ENCODE results near the gene CNGA2.

CNGA2 gene

DNA sequence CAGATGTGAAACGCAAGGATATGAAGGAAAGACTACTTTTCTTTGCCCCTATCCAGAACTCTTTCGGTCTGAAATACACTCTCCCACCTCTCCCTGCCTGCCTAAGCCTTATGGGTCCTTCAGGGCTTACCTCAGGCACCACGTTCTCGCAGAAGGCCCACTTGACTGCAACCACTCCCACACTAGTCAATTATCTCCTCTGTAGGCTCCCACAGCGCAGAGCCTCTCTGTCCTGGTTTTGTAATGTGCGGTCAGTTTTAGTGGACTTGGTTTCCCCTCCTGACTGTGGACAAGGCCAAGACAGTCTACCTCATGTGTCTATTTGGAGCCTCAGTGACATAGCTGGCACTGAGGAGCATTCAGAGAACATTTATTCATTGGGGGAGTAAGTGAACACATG is 11.1 kb downstream of the CNGA2 start:
- TF ChIP-seq, protein P1, sequence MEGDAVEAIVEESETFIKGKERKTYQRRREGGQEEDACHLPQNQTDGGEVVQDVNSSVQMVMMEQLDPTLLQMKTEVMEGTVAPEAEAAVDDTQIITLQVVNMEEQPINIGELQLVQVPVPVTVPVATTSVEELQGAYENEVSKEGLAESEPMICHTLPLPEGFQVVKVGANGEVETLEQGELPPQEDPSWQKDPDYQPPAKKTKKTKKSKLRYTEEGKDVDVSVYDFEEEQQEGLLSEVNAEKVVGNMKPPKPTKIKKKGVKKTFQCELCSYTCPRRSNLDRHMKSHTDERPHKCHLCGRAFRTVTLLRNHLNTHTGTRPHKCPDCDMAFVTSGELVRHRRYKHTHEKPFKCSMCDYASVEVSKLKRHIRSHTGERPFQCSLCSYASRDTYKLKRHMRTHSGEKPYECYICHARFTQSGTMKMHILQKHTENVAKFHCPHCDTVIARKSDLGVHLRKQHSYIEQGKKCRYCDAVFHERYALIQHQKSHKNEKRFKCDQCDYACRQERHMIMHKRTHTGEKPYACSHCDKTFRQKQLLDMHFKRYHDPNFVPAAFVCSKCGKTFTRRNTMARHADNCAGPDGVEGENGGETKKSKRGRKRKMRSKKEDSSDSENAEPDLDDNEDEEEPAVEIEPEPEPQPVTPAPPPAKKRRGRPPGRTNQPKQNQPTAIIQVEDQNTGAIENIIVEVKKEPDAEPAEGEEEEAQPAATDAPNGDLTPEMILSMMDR (IDR thresholded peaks at IDR 0.05; ENCODE audit: low read depth, low read length, poor library complexity, severe bottlenecking) = no peak
- no peak for TF ChIP-seq EZH2phosphoT487 (IDR thresholded peaks at IDR 0.05; ENCODE audit: borderline replicate concordance, low read length)
- Histone ChIP-seq H3K79me2 (ENCODE audit: control insufficient read depth, low read length) (no peaks in the 10 kb centered on the region), H3F3A (ENCODE audit: control insufficient read depth, insufficient read depth) (no peaks in the 10 kb centered on the region), H3K36me3 (ENCODE audit: control insufficient read depth, low read length) (no peaks in the 10 kb centered on the region), H3K9me2 (replicated peaks; ENCODE audit: control insufficient read depth, low read length) (no peaks in the 10 kb centered on the region), H3K27me3 (ENCODE audit: control insufficient read depth, low read length) (no peaks in the 10 kb centered on the region), H3K4me2 (ENCODE audit: low read length) (no peak overlapping the region), H3K9me3 (ENCODE audit: control insufficient read depth, insufficient read depth, low read length) (no peaks in the 10 kb centered on the region), H3K27ac (ENCODE audit: low read depth, low read length) (no peak overlapping the region), H4K20me1 (ENCODE audit: control insufficient read depth, insufficient read depth, low read depth, low read length) (no peaks in the 10 kb centered on the region), H3K4me3 (ENCODE audit: low read length) (no peak overlapping the region), H3K4me1 (ENCODE audit: control insufficient read depth, low read length) (no peaks in the 10 kb centered on the region)

GRCh38 chrX:151746502-151746901 is 12.0 kb downstream of the CNGA2 start:
- H3K9me2 ChIP-seq (replicated peaks; ENCODE audit: control insufficient read depth, low read length) = no peaks in the 10 kb centered on the region
- H3F3A ChIP-seq (ENCODE audit: control insufficient read depth, insufficient read depth) = no peaks in the 10 kb centered on the region
- TF ChIP-seq, protein P1 (IDR thresholded peaks at IDR 0.05; ENCODE audit: low read depth, low read length, poor library complexity, severe bottlenecking) = no peak
- TF ChIP-seq EZH2phosphoT487 (IDR thresholded peaks at IDR 0.05; ENCODE audit: borderline replicate concordance, low read length) = no peak
- no peaks in the 10 kb centered on the region for H4K20me1 ChIP-seq (ENCODE audit: control insufficient read depth, insufficient read depth, low read depth, low read length)
- no peak overlapping the region for H3K27ac ChIP-seq (ENCODE audit: low read depth, low read length)
- H3K4me2 ChIP-seq (ENCODE audit: low read length) = no peak overlapping the region
- H3K79me2 ChIP-seq (ENCODE audit: control insufficient read depth, low read length) = no peaks in the 10 kb centered on the region
- no peaks in the 10 kb centered on the region for H3K27me3 ChIP-seq (ENCODE audit: control insufficient read depth, low read length)
- no peaks in the 10 kb centered on the region for H3K4me1 ChIP-seq (ENCODE audit: control insufficient read depth, low read length)
- H3K4me3 ChIP-seq (ENCODE audit: low read length) = no peak overlapping the region
- H3K9me3 ChIP-seq (ENCODE audit: control insufficient read depth, insufficient read depth, low read length) = no peaks in the 10 kb centered on the region
- no peaks in the 10 kb centered on the region for H3K36me3 ChIP-seq (ENCODE audit: control insufficient read depth, low read length)

- Histone ChIP-seq H3K9me3 (ENCODE audit: control insufficient read depth, insufficient read depth, low read length) (no peaks in the 10 kb centered on the region), H3K4me1 (ENCODE audit: control insufficient read depth, low read length) (no peaks in the 10 kb centered on the region), H3K27ac (ENCODE audit: low read depth, low read length) (no peak overlapping the region), H3F3A (ENCODE audit: control insufficient read depth, insufficient read depth) (no peaks in the 10 kb centered on the region), H4K20me1 (ENCODE audit: control insufficient read depth, insufficient read depth, low read depth, low read length) (no peaks in the 10 kb centered on the region), H3K4me3 (ENCODE audit: low read length) (no peak overlapping the region), H3K36me3 (ENCODE audit: control insufficient read depth, low read length) (no peaks in the 10 kb centered on the region), H3K79me2 (ENCODE audit: control insufficient read depth, low read length) (no peaks in the 10 kb centered on the region), H3K4me2 (ENCODE audit: low read length) (no peak overlapping the region), H3K27me3 (ENCODE audit: control insufficient read depth, low read length) (no peaks in the 10 kb centered on the region), H3K9me2 (replicated peaks; ENCODE audit: control insufficient read depth, low read length) (no peaks in the 10 kb centered on the region)
- TF ChIP-seq, protein P1 (IDR thresholded peaks at IDR 0.05; ENCODE audit: low read depth, low read length, poor library complexity, severe bottlenecking) = no peak
- TF ChIP-seq EZH2phosphoT487 (IDR thresholded peaks at IDR 0.05; ENCODE audit: borderline replicate concordance, low read length) = no peak
Observed at GRCh38 chrX:151750511-151750910, 16.0 kb downstream of the CNGA2 start.

GRCh38 chrX:151752847-151753246 is 18.3 kb downstream of the CNGA2 start:
- no peaks in the 10 kb centered on the region for H3K9me2 ChIP-seq (replicated peaks; ENCODE audit: control insufficient read depth, low read length)
- H3K4me3 ChIP-seq (ENCODE audit: low read length) = no peak overlapping the region
- no peaks in the 10 kb centered on the region for H4K20me1 ChIP-seq (ENCODE audit: control insufficient read depth, insufficient read depth, low read depth, low read length)
- H3K4me1 ChIP-seq (ENCODE audit: control insufficient read depth, low read length) = no peaks in the 10 kb centered on the region
- TF ChIP-seq, protein P1 (IDR thresholded peaks at IDR 0.05; ENCODE audit: low read depth, low read length, poor library complexity, severe bottlenecking) = no peak
- no peak for TF ChIP-seq EZH2phosphoT487 (IDR thresholded peaks at IDR 0.05; ENCODE audit: borderline replicate concordance, low read length)
- no peaks in the 10 kb centered on the region for H3K9me3 ChIP-seq (ENCODE audit: control insufficient read depth, insufficient read depth, low read length)
- H3K27ac ChIP-seq (ENCODE audit: low read depth, low read length) = no peak overlapping the region
- H3K36me3 ChIP-seq (ENCODE audit: control insufficient read depth, low read length) = no peaks in the 10 kb centered on the region
- H3F3A ChIP-seq (ENCODE audit: control insufficient read depth, insufficient read depth) = no peaks in the 10 kb centered on the region
- H3K27me3 ChIP-seq (ENCODE audit: control insufficient read depth, low read length) = no peaks in the 10 kb centered on the region
- H3K4me2 ChIP-seq (ENCODE audit: low read length) = no peak overlapping the region
- H3K79me2 ChIP-seq (ENCODE audit: control insufficient read depth, low read length) = no peaks in the 10 kb centered on the region

Measured in DOHH2 (cell line).